ENCODE data around the gene WNT10A. TPM values are rescaled to one million over a fixed set of nuclear protein-coding genes. Genes with fewer than 3 reads are reported as not detected.

Gene WNT10A
- total RNA-seq, result under 1 TPM in 1 of 2 donors, not detected in 1; 0.34 TPM

DNA sequence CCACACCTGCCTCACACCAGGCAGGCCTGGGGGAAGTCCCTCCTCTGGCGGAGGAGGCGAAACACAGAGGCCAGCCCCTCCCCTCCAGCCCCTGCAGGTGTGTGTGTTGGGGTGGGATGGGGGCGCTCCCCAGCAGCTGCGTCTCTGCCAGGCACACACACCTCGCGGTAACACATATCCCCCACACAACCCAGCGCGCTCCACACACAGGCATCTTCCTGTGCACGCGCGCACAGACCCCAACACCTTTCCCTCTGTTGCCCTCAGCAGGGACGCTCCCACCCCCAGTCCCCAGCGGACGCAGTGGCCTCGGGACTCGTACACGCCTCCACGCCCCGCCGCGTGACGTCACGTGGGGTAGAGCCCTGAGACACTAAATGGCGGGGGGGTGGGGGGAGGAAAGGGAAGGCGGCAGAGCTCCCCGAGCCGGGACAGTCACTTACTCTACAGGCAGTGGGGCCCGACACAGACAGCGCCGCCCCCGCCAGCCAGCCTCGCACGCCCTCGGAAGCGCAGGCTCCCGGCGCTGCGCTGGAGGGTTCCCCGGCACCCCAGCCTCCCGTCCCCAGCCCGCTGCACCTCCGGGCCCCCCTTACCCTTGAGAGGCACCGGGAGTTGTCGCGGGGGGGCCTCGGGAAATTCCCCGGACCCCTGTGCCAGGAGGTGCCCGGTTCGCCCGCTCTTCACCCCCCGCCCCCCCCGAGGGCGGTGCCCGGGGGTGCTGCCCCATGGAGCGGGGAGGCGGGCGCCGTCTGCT, at the start of gene WNT10A:
Gene WNT10A, plus strand, starts transcription at position 751 of the 757 bp plus-strand sequence. CDS start 144 bp downstream, outside the sequence.

DNA sequence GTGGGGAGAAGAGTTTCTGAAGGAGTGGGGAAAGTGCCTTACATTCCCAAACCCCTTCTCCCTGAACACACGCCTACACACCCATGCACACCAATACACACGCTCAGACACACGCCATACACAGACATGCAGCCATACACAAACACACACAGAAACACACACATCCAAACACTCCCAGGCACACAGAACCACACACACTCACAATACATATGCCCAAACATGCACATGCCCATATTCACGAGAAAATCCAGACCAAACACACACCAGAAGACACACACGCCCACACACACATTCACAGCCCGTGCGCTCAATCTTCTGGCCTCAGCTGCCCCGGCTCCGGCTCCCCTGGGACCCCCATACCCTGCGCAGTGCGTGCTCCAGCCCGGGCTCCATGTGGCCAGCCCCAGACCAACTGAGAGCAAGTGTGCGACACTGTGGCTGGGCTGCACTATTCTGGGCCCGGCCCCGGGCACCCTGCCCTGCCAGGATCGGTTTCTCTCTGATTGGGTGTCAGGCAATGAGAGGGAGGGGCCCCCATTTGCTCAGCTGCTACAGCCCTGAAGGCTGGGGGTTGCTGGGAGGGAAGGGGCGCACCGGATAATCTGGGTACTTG, 49.2 kb upstream of the WNT10A start, which contains the start of gene PRKAG3:
Gene PRKAG3, minus strand, starts transcription at position 426 of the 613 bp plus-strand sequence.

DNA sequence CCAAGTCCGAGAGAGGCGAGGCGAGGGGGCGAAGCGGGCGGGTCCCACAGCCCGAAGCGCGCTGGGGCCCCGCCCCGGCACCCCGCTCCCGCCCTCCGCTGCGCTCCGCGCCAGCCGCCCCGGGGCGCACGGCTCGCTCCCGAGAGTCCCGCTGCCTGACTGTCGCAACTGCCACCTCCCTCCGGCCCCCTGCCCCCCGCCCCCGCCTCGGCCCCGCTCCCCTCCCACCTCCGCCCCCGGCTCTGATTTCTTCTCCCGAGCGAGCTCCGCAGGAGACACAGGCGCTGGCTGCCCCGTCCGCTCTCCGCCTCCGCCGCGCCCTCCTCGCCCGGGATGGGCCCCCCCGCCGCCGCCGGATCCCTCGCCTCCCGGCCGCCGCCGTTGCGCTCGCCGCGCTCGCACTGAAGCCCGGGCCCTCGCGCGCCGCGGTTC, 21.1 kb upstream of the WNT10A start, which contains the start of gene WNT6:
Gene WNT6, plus strand, starts transcription at position 250 of the 432 bp plus-strand sequence. CDS start 233 bp downstream, outside the sequence.

Small RNA genes lying within 50 kb of the gene (small RNA-seq; reads per million reads assigned to genes)
- gene RNU6-642P, result 0 reads per million in 2 donors

Other genes with a start within 250 kb of the WNT10A start
- 10 to 100 TPM; 13.0 to 15.5 TPM for gene ZNF142, start 221.2 kb upstream of the WNT10A start, total RNA-seq
- gene BCS1L, start 221.2 kb upstream of the WNT10A start, total RNA-seq, result 10 to 100 TPM; 27.5 to 35.0 TPM
- gene RNF25, start 208.8 kb upstream of the WNT10A start, total RNA-seq, result 10 to 100 TPM; 42.7 to 56.6 TPM
- gene STK36, start 208.8 kb upstream of the WNT10A start, total RNA-seq, result 10 to 100 TPM; 19.0 to 32.3 TPM
- gene TTLL4, start 170.0 kb upstream of the WNT10A start, total RNA-seq, result 10 to 100 TPM; 33.7 to 38.6 TPM
- 100 to 1,000 TPM; 184 to 304 TPM for gene CYP27A1, start 98.7 kb upstream of the WNT10A start, total RNA-seq
- not detected for gene PRKAG3, start 49.0 kb upstream of the WNT10A start, total RNA-seq
- gene WNT6, start 21.0 kb upstream of the WNT10A start, total RNA-seq, result 1 to 10 TPM in 1 of 2 donors, under 1 TPM in 1; 0.34 to 1.7 TPM
- not detected for gene CDK5R2, start 78.8 kb downstream of the WNT10A start, total RNA-seq
- gene FEV, start 104.3 kb downstream of the WNT10A start, total RNA-seq, result not detected
- under 1 TPM in 1 of 2 donors, not detected in 1; 0.34 TPM for gene CRYBA2, start 112.6 kb downstream of the WNT10A start, total RNA-seq
- under 1 TPM in 1 of 2 donors, not detected in 1; 0.34 TPM for gene CFAP65, start 160.7 kb downstream of the WNT10A start, total RNA-seq
- under 1 TPM in 1 of 2 donors, not detected in 1; 0.34 TPM for gene IHH, start 180.1 kb downstream of the WNT10A start, total RNA-seq